Neural progenitor cell (in vitro differentiated cells): Measurements from ENCODE around the gene COPS2.

Source experiments
- CTCF ChIP-seq: fragments of 200-600 bp; sonication (generic); IDR thresholded peaks from 2 replicates; pipeline ENCODE4 v1.5.1; 2017; ENCODE audit warnings: antibody characterized with exemption, mild to moderate bottlenecking
- EZH2 ChIP-seq: fragments of 200-600 bp; sonication (generic); IDR thresholded peaks from 2 replicates; pipeline ENCODE4 v1.6.1; 2017; ENCODE audit warnings: antibody characterized with exemption, mild to moderate bottlenecking, moderate library complexity

- TF ChIP-seq CTCF (no peak), EZH2 (no peak)
Measured at GRCh38 chr15:49163678-49164077, 8.3 kb upstream of the COPS2 start.
